OCI-LY3 (cell line): Measurements from ENCODE around the gene RFC3.
A peak's percentile ranks its signal among the peaks of the same experiment; 100 is the strongest.

Experiments
- H2AFZ ChIP-seq: fragments of 200-600, 300-600 bp; shearing (Covaris generic); 2 replicates; pipeline ENCODE4 v1.6.0; 2014; ENCODE audit warnings: antibody characterized with exemption, low read depth, low read length
- H3K27ac ChIP-seq: fragments of 200-600, 300-600 bp; sonication (generic); 2 replicates; pipeline ENCODE4 v1.5.1; 2014; ENCODE audit warnings: mild to moderate bottlenecking, low read length, moderate library complexity, mixed read lengths
- H3K27me3 ChIP-seq: fragments of 200-600, 300-600 bp; sonication (generic); 2 replicates; pipeline ENCODE4 v1.6.1; 2014; ENCODE audit warnings: low read depth, low read length, mixed read lengths
- H3K36me3 ChIP-seq: fragments of 200-600, 300-600 bp; sonication (generic); replicated peaks from 2 replicates; pipeline ENCODE3; 2014; ENCODE audit warnings: low read depth, low read length, mixed read lengths
- H3K4me1 ChIP-seq: fragments of 300-600, 200-600 bp; sonication (generic); 2 replicates; pipeline ENCODE4 v1.6.1; 2014; ENCODE audit warnings: low read length, mixed read lengths
- H3K4me2 ChIP-seq: fragments of 200-600, 300-600 bp; sonication (generic); 2 replicates; pipeline ENCODE4 v1.6.1; 2014; ENCODE audit warnings: low read length, mixed read lengths
- H3K4me3 ChIP-seq: fragments of 300-600, 200-600 bp; sonication (generic); 2 replicates; pipeline ENCODE4 v1.5.1; 2014; ENCODE audit warnings: antibody characterized with exemption, mild to moderate bottlenecking, low read length, moderate library complexity
- H3K79me2 ChIP-seq: fragments of 300-600, 200-600 bp; shearing (Covaris generic); 2 replicates; pipeline ENCODE4 v1.6.1; 2014; ENCODE audit warnings: mild to moderate bottlenecking, low read length, mixed read lengths
- H3K9ac ChIP-seq: fragments of 300-600, 200-600 bp; shearing (Covaris generic); 2 replicates; pipeline ENCODE4 v1.6.0; 2014; ENCODE audit warnings: mild to moderate bottlenecking, low read length, moderate library complexity
- H3K9me3 ChIP-seq: fragments of 200-600, 300-600 bp; shearing (Covaris generic); 2 replicates; pipeline ENCODE4 v1.6.1; 2014; ENCODE audit warnings: low read length, mixed read lengths; ENCODE audit not compliant: insufficient read depth
- H4K20me1 ChIP-seq: fragments of 200-600, 300-600 bp; sonication (generic); 2 replicates; pipeline ENCODE4 v1.6.1; 2016; ENCODE audit warnings: low read length, mixed read lengths; ENCODE audit not compliant: insufficient read depth
- CTCF ChIP-seq: fragments of 200-600, 300-600 bp; sonication (generic); IDR thresholded peaks from 2 replicates; pipeline ENCODE4 v1.5.1; 2014; ENCODE audit warnings: antibody characterized with exemption, low read length, low read depth
- EZH2phosphoT487 ChIP-seq: fragments of 200-600 bp; shearing (Covaris generic); IDR thresholded peaks from 2 replicates; pipeline ENCODE4 v1.6.1; 2018; ENCODE audit warnings: antibody characterized with exemption, mixed run types, low read depth

The RFC3 gene

GRCh38 chr13:33797622-33798021 lies 20.3 kb upstream of the RFC3 start:
- H4K20me1 ChIP-seq: no peaks in the 10 kb centered on the region
- H3K27ac ChIP-seq: no peak overlapping the region
- no peak overlapping the region; the same call in 1 of the 2 replicates for H2AFZ ChIP-seq
- peaks cover 13% of the 10 kb centered on the region; the same call in 1 of the 2 replicates for H3K27me3 ChIP-seq
- peaks cover 13% of the 10 kb centered on the region for H3K4me1 ChIP-seq
- peak overlapping the region; percentile 70 for H3K4me3 ChIP-seq
- TF ChIP-seq CTCF: no peak
- TF ChIP-seq EZH2phosphoT487: no peak
- H3K9me3 ChIP-seq: no peaks in the 10 kb centered on the region
- H3K4me2 ChIP-seq: peak overlapping the region; percentile 95
- no peaks in the 10 kb centered on the region for H3K36me3 ChIP-seq
- H3K79me2 ChIP-seq: no peaks in the 10 kb centered on the region
- no peak overlapping the region for H3K9ac ChIP-seq

GRCh38 chr13:33798023-33798422 lies 19.9 kb upstream of the RFC3 start:
- no peak overlapping the region for H3K9ac ChIP-seq
- peak overlapping the region; percentile 95 for H3K4me2 ChIP-seq
- H3K4me1 ChIP-seq: peaks cover 13% of the 10 kb centered on the region

GRCh38 chr13:33799950-33800592 lies 17.9 kb upstream of the RFC3 start:
- TF ChIP-seq EZH2phosphoT487 (no peak), CTCF (peak; percentile 71)
- H3K36me3 ChIP-seq: no peaks in the 10 kb centered on the region
- H3K27ac ChIP-seq: no peak overlapping the region
- H3K9me3 ChIP-seq: no peaks in the 10 kb centered on the region
- H3K4me1 ChIP-seq: peaks cover 13% of the 10 kb centered on the region
- H4K20me1 ChIP-seq: no peaks in the 10 kb centered on the region
- peak overlapping the region; percentile 1; the same call in 1 of the 2 replicates for H3K4me2 ChIP-seq
- no peaks in the 10 kb centered on the region for H3K79me2 ChIP-seq
- H3K9ac ChIP-seq: no peak overlapping the region
- H3K4me3 ChIP-seq: no peak overlapping the region
- peaks cover 13% of the 10 kb centered on the region; the same call in 1 of the 2 replicates for H3K27me3 ChIP-seq
- no peak overlapping the region for H2AFZ ChIP-seq

More at GRCh38 chr13:33798023-33798422, 19.9 kb upstream of the RFC3 start:
- no peak overlapping the region for H3K27ac ChIP-seq
- peak overlapping the region; percentile 70 for H3K4me3 ChIP-seq
- H3K36me3 ChIP-seq: no peaks in the 10 kb centered on the region
- H3K27me3 ChIP-seq: peaks cover 13% of the 10 kb centered on the region; the same call in 1 of the 2 replicates
- no peak overlapping the region for H2AFZ ChIP-seq
- H4K20me1 ChIP-seq: no peaks in the 10 kb centered on the region
- TF ChIP-seq EZH2phosphoT487 (no peak), CTCF (no peak)
- H3K9me3 ChIP-seq: no peaks in the 10 kb centered on the region
- H3K79me2 ChIP-seq: no peaks in the 10 kb centered on the region

GRCh38 chr13:33800646-33801186 lies 17.2 kb upstream of the RFC3 start:
- no peaks in the 10 kb centered on the region for H3K9me3 ChIP-seq
- no peak overlapping the region for H3K9ac ChIP-seq
- peaks cover 14% of the 10 kb centered on the region for H3K4me1 ChIP-seq
- H3K27me3 ChIP-seq: peaks cover 15% of the 10 kb centered on the region; the same call in 1 of the 2 replicates
- H4K20me1 ChIP-seq: no peaks in the 10 kb centered on the region
- no peaks in the 10 kb centered on the region for H3K79me2 ChIP-seq
- no peak overlapping the region for H3K4me3 ChIP-seq
- H3K36me3 ChIP-seq: no peaks in the 10 kb centered on the region
- H2AFZ ChIP-seq: no peak overlapping the region
- H3K27ac ChIP-seq: no peak overlapping the region
- H3K4me2 ChIP-seq: 0 out of 2 replicates have a peak overlapping the region, but pooled peaks have one; percentile 1
- TF ChIP-seq CTCF: no peak
- TF ChIP-seq EZH2phosphoT487: no peak
